Mesenchymal stem cell (in vitro differentiated cells and primary cell): Measurements from ENCODE around the gene TTC4.

Experiments used
- DNase-seq: peaks from one replicate; pipeline ENCODE4 v3.0.0-alpha.2; 2013
- H2AFZ ChIP-seq: one replicate; pipeline ENCODE4 v1.6.1; 2013; ENCODE audit warnings: low read depth, mild to moderate bottlenecking, control low read depth, inconsistent platforms, low read length, moderate library complexity
- H2AK5ac ChIP-seq: 2 replicates; pipeline ENCODE4 v1.6.1; 2013; ENCODE audit warnings: low read length, moderate library complexity, mild to moderate bottlenecking, inconsistent platforms; ENCODE audit not compliant: severe bottlenecking
- H2BK120ac ChIP-seq: one replicate; pipeline ENCODE4 v1.6.1; 2013; ENCODE audit warnings: low read depth, mild to moderate bottlenecking, inconsistent platforms, low read length, moderate library complexity
- H2BK12ac ChIP-seq, 2 experiments: one replicate each; pipeline ENCODE4 v1.6.1; 2013; ENCODE audit warnings: inconsistent platforms in 2 of 2, low read length in 2 of 2, mild to moderate bottlenecking in 2 of 2, moderate library complexity in 2 of 2, control low read depth in 1 of 2
- H2BK15ac ChIP-seq: one replicate; pipeline ENCODE4 v1.6.1; 2013; ENCODE audit warnings: mild to moderate bottlenecking, low read depth, inconsistent platforms; ENCODE audit not compliant: poor library complexity, severe bottlenecking
- H2BK5ac ChIP-seq: 2 replicates; pipeline ENCODE4 v1.6.1; 2013; ENCODE audit warnings: low read depth, mild to moderate bottlenecking, low read length, control low read depth, inconsistent platforms; ENCODE audit not compliant: poor library complexity, severe bottlenecking
- H3K14ac ChIP-seq, 2 experiments: one replicate each; pipeline ENCODE4 v1.6.1; 2013; ENCODE audit warnings: inconsistent platforms in 2 of 2, low read length in 2 of 2, control low read depth in 1 of 2, mild to moderate bottlenecking in 1 of 2, moderate library complexity in 1 of 2
- H3K18ac ChIP-seq, 2 experiments: one replicate each; pipeline ENCODE4 v1.6.1; 2013; ENCODE audit warnings: inconsistent platforms in 2 of 2, low read length in 2 of 2, control low read depth in 1 of 2, low read depth in 1 of 2, mild to moderate bottlenecking in 1 of 2
- H3K23ac ChIP-seq, 2 experiments: one replicate each; pipeline ENCODE4 v1.6.1; 2013; ENCODE audit warnings: inconsistent platforms in 2 of 2, low read length in 2 of 2, mild to moderate bottlenecking in 2 of 2, moderate library complexity in 2 of 2, control low read depth in 1 of 2
- H3K27ac ChIP-seq: 2 replicates; pipeline ENCODE4 v1.5.1; 2013; ENCODE audit warnings: mild to moderate bottlenecking, moderate library complexity, low read length, control low read depth, inconsistent platforms; ENCODE audit not compliant: poor library complexity, severe bottlenecking
- H3K27me3 ChIP-seq, 2 experiments: 2 replicates each; pipeline versions ENCODE4 v1.6.1 to v1.7.0; 2013; ENCODE audit warnings: low read length in 2 of 2, mild to moderate bottlenecking in 2 of 2, moderate library complexity in 2 of 2, control low read depth in 1 of 2, inconsistent platforms in 1 of 2; ENCODE audit not compliant: control insufficient read depth in 1 of 2, insufficient read depth in 1 of 2
- H3K36me3 ChIP-seq, 2 experiments: 2 replicates each; pipeline versions ENCODE4 v1.6.1 to v1.7.0; 2013; ENCODE audit warnings: low read length in 2 of 2, control low read depth in 1 of 2, inconsistent platforms in 1 of 2, low read depth in 1 of 2, mild to moderate bottlenecking in 1 of 2; ENCODE audit not compliant: insufficient read depth in 2 of 2, control insufficient read depth in 1 of 2
- H3K4ac ChIP-seq, 2 experiments: one replicate each; pipeline ENCODE4 v1.6.1; 2013; ENCODE audit warnings: inconsistent platforms in 2 of 2, low read length in 2 of 2, mild to moderate bottlenecking in 2 of 2, moderate library complexity in 2 of 2, control low read depth in 1 of 2, low read depth in 1 of 2
- H3K4me1 ChIP-seq: 2 replicates; pipeline ENCODE4 v1.6.1; 2013; ENCODE audit warnings: low read depth, low read length, control low read depth; ENCODE audit not compliant: control insufficient read depth, insufficient read depth
- H3K4me2 ChIP-seq: 2 replicates; pipeline ENCODE4 v1.6.1; 2013; ENCODE audit warnings: low read length, mild to moderate bottlenecking, inconsistent platforms; ENCODE audit not compliant: poor library complexity, severe bottlenecking
- H3K4me3 ChIP-seq, 2 experiments: 2 replicates each; pipeline versions ENCODE4 v1.5.1 to v1.7.0; 2013; ENCODE audit warnings: low read length in 2 of 2, mild to moderate bottlenecking in 2 of 2, control low read depth in 1 of 2, low read depth in 1 of 2; ENCODE audit not compliant: insufficient read depth in 1 of 2
- H3K79me1 ChIP-seq: replicated peaks from 2 replicates; pipeline ENCODE4 v1.6.1; 2013; ENCODE audit warnings: mild to moderate bottlenecking, control low read depth, low read length, inconsistent platforms; ENCODE audit not compliant: poor library complexity, severe bottlenecking
- H3K9ac ChIP-seq: 2 replicates; pipeline ENCODE4 v1.7.0; 2013; ENCODE audit warnings: mild to moderate bottlenecking, low read length, moderate library complexity
- H3K9me3 ChIP-seq: 2 replicates; pipeline ENCODE4 v1.7.0; 2013; ENCODE audit warnings: mild to moderate bottlenecking, low read length; ENCODE audit not compliant: control insufficient read depth
- H4K8ac ChIP-seq: one replicate; pipeline ENCODE4 v1.6.1; 2013; ENCODE audit warnings: inconsistent platforms, mild to moderate bottlenecking, low read length, moderate library complexity
- H4K91ac ChIP-seq: one replicate; pipeline ENCODE4 v1.6.1; 2013; ENCODE audit warnings: mild to moderate bottlenecking, low read length, inconsistent platforms
- WGBS: methylation state at CpG from one replicate; pipeline ENCODE4 v1.1.7; 2013; ENCODE audit warnings: mixed read lengths; 5-methylcytosine and 5-hydroxymethylcytosine counted together

Gene TTC4

GRCh38 chr1:54744696-54745095 is 29.0 kb downstream of the TTC4 start:
- H2AFZ ChIP-seq: no peak overlapping the region
- H3K4me1 ChIP-seq: no peaks in the 10 kb centered on the region
- no peak overlapping the region for H2BK15ac ChIP-seq
- H3K4me3 ChIP-seq: no peak overlapping the region
- no peaks in the 10 kb centered on the region for H3K9me3 ChIP-seq
- 89% methylated on average over 3 of the region's 3 CpGs for WGBS
- no peak overlapping the region for H4K91ac ChIP-seq
- no peak overlapping the region for H3K18ac ChIP-seq
- H2AK5ac ChIP-seq: no peak overlapping the region
- no peak overlapping the region for H4K8ac ChIP-seq
- H2BK120ac ChIP-seq: no peak overlapping the region
- H2BK12ac ChIP-seq: no peak overlapping the region
- H2BK5ac ChIP-seq: no peak overlapping the region
- no peak overlapping the region for H3K4me2 ChIP-seq
- H3K9ac ChIP-seq: no peak overlapping the region
- H3K36me3 ChIP-seq: peaks cover 37 to 44% of the 10 kb centered on the region in 2 experiments
- H3K27ac ChIP-seq: no peak overlapping the region
- H3K4ac ChIP-seq: no peak overlapping the region
- no peak for DNase-seq
- peaks cover 1% of the 10 kb centered on the region for H3K79me1 ChIP-seq
- peaks cover 9 to 22% of the 10 kb centered on the region in 2 experiments for H3K27me3 ChIP-seq
- no peak overlapping the region for H3K23ac ChIP-seq
- no peak overlapping the region for H3K14ac ChIP-seq

DNA sequence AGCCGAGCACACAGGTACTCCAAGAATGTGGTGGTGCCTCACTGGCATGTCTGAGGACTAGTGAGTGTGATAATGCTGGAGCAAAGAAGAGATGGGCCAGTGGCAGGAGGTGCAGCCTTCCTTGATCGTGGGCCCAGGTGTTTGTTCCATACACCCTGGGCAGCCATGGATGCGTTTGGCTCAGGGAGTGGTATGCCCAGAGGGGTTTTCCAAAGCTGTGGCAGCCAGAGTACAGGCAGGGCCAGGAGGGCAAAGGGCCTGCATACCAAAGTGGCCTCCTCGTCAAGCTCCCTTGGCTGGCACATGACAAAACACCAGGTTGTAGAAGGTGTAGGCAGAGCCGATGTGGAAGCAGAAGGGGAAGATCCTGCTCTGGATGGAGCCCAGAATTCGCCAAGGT is 29.6 kb downstream of the TTC4 start:
- Histone ChIP-seq H3K36me3 (peaks cover 37 to 38% of the 10 kb centered on the region in 2 experiments), H2AFZ (no peak overlapping the region), H3K14ac (no peak overlapping the region), H3K79me1 (peaks cover 1% of the 10 kb centered on the region), H2BK120ac (no peak overlapping the region), H3K27me3 (peaks cover 13 to 28% of the 10 kb centered on the region in 2 experiments), H3K4me3 (no peak overlapping the region), H3K9ac (no peak overlapping the region), H3K4me1 (no peaks in the 10 kb centered on the region), H4K91ac (no peak overlapping the region), H2BK15ac (no peak overlapping the region), H3K4me2 (no peak overlapping the region), H2BK5ac (no peak overlapping the region), H2AK5ac (no peak overlapping the region), H2BK12ac (no peak overlapping the region), H3K4ac (no peak overlapping the region), H3K18ac (no peak overlapping the region), H3K27ac (no peak overlapping the region), H3K9me3 (no peaks in the 10 kb centered on the region), H4K8ac (no peak overlapping the region), H3K23ac (no peak overlapping the region)
- WGBS: 90% methylated on average over 6 of the region's 6 CpGs
- DNase-seq: no peak

GRCh38 chr1:54745864-54746263 is 30.2 kb downstream of the TTC4 start:
- no peak overlapping the region for H3K18ac ChIP-seq
- no peak overlapping the region for H2BK15ac ChIP-seq
- H3K14ac ChIP-seq: no peak overlapping the region
- H3K4me2 ChIP-seq: no peak overlapping the region
- H3K4me1 ChIP-seq: no peaks in the 10 kb centered on the region
- H4K91ac ChIP-seq: no peak overlapping the region
- no peak overlapping the region for H3K27ac ChIP-seq
- H3K36me3 ChIP-seq: peaks cover 33% of the 10 kb centered on the region in 2 experiments
- H2BK5ac ChIP-seq: no peak overlapping the region
- H2BK12ac ChIP-seq: no peak overlapping the region
- peaks cover 17 to 34% of the 10 kb centered on the region in 2 experiments for H3K27me3 ChIP-seq
- H3K79me1 ChIP-seq: peaks cover 1% of the 10 kb centered on the region
- no peak overlapping the region for H2AFZ ChIP-seq
- no peak for DNase-seq
- no peak overlapping the region for H2BK120ac ChIP-seq
- no peak overlapping the region for H3K23ac ChIP-seq
- H2AK5ac ChIP-seq: no peak overlapping the region
- no peak overlapping the region for H3K4me3 ChIP-seq
- H3K4ac ChIP-seq: no peak overlapping the region
- H4K8ac ChIP-seq: no peak overlapping the region
- WGBS: 96% methylated on average over 4 of the region's 4 CpGs
- no peak overlapping the region for H3K9ac ChIP-seq
- H3K9me3 ChIP-seq: no peaks in the 10 kb centered on the region

DNA sequence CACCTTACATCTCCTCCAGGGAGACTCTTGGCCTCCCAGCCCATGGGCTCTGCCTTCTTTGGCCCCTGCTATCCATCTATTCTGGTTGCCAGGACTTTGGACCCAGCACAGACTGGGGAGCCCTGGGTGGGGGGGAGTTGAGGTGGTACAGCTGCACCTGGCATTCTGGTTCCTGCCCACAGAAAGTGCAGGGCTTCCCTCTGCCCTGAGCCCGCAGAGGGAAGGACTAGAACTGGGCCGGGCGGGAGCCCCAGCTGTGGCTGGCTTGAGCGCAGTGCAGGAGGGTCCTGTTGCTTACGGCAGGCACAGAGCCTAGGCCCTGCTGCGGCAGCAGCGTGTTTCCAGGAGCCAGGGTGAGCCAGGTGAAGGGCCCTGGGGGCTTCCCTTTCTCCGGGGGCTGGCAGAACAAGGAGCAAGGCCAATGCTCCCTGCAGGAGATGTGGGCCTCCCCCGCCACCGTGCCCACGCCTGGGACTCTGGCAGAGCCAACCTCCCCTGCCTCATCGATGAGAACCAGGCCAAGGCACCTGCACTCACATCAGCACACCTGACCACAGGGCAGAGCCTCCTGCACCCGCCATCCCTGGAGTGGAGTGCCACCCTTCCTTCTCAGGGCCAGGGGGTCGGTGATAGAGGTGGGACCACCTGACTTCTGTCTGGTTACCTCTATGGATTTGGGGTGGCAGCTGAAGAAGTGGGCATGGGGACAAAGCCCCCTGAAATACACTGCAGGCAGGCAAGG is 32.6 kb downstream of the TTC4 start:
- H2AK5ac ChIP-seq: no peak overlapping the region
- H3K4me1 ChIP-seq: no peaks in the 10 kb centered on the region
- peaks cover 1% of the 10 kb centered on the region for H3K79me1 ChIP-seq
- H3K18ac ChIP-seq: no peak overlapping the region
- H3K27ac ChIP-seq: no peak overlapping the region
- no peak overlapping the region for H2BK5ac ChIP-seq
- H2BK15ac ChIP-seq: no peak overlapping the region
- peaks cover 17 to 35% of the 10 kb centered on the region in 2 experiments for H3K27me3 ChIP-seq
- H4K91ac ChIP-seq: no peak overlapping the region
- no peak overlapping the region for H2BK120ac ChIP-seq
- no peak overlapping the region for H3K4ac ChIP-seq
- no peak overlapping the region for H2BK12ac ChIP-seq
- no peaks in the 10 kb centered on the region for H3K9me3 ChIP-seq
- H3K14ac ChIP-seq: no peak overlapping the region
- H3K4me3 ChIP-seq: no peak overlapping the region
- H3K9ac ChIP-seq: no peak overlapping the region
- H2AFZ ChIP-seq: no peak overlapping the region
- H3K36me3 ChIP-seq: peaks cover 12 to 18% of the 10 kb centered on the region in 2 experiments
- no peak overlapping the region for H4K8ac ChIP-seq
- DNase-seq: no peak
- WGBS: 85% methylated on average over 14 of the region's 14 CpGs
- H3K23ac ChIP-seq: no peak overlapping the region
- no peak overlapping the region for H3K4me2 ChIP-seq
